GM06990 (cell line): ENCODE measurements around the gene TSKS.

Source experiments
- DNase-seq: peaks from one replicate; pipeline ENCODE4 v3.0.0-alpha.2; 2011; ENCODE audit not compliant: insufficient read length; ENCODE audit errors: extremely low read depth
- H3K27me3 ChIP-seq: replicated peaks from 2 replicates; pipeline ENCODE4 v1.6.0; 2011; ENCODE audit warnings: low read length; ENCODE audit not compliant: control insufficient read depth, insufficient read depth
- H3K36me3 ChIP-seq: 2 replicates; pipeline ENCODE4 v1.5.1; 2011; ENCODE audit warnings: low read length; ENCODE audit not compliant: control insufficient read depth, insufficient read depth
- H3K4me3 ChIP-seq: replicated peaks from 2 replicates; pipeline ENCODE4 v1.5.1; 2011; ENCODE audit warnings: low read depth, mild to moderate bottlenecking, control low read depth, low read length
- TF ChIP-seq, protein P1 (sequence below): IDR thresholded peaks from 2 replicates; pipeline ENCODE4 v1.5.1; 2011; ENCODE audit warnings: low read length, control low read depth, mild to moderate bottlenecking, inconsistent platforms; ENCODE audit not compliant: insufficient read depth, poor library complexity, severe bottlenecking

Gene TSKS

DNA sequence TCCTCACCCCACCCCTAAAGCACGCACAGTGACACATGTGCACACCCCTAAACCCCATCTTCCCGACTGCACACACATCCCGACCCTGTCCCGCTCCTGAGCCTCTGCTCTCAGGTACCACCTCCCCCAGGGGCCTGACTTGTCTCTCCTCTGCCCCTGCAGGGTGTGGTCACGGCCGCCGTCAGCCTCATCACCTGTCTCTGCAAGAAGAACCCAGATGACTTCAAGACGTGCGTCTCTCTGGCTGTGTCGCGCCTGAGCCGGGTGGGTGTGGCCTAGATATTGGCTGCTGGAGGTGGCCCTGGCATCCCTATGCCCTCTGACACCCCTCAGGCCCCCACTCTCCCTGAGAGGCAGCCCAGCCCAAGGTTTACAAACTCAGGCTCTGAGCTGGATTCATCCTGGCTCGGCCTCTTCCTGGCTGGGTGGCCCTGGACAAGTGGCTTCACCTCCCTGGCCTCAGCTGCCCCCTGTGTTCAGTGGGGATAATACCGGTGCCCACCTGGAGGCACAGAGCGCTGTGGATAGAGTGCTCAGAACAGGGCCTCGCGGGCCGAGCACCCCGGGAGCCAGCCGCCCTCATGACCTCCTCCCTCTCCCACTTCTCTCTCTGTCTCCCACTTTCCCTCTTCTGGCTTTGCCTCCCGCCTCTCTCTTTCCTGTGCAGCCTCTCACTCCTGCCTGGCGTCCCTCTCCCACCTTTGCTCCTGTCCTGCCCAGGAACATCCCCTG is 29.9 kb upstream of the TSKS start:
- H3K27me3 ChIP-seq = no peaks in the 10 kb centered on the region
- DNase-seq = no peak
- TF ChIP-seq, protein P1, sequence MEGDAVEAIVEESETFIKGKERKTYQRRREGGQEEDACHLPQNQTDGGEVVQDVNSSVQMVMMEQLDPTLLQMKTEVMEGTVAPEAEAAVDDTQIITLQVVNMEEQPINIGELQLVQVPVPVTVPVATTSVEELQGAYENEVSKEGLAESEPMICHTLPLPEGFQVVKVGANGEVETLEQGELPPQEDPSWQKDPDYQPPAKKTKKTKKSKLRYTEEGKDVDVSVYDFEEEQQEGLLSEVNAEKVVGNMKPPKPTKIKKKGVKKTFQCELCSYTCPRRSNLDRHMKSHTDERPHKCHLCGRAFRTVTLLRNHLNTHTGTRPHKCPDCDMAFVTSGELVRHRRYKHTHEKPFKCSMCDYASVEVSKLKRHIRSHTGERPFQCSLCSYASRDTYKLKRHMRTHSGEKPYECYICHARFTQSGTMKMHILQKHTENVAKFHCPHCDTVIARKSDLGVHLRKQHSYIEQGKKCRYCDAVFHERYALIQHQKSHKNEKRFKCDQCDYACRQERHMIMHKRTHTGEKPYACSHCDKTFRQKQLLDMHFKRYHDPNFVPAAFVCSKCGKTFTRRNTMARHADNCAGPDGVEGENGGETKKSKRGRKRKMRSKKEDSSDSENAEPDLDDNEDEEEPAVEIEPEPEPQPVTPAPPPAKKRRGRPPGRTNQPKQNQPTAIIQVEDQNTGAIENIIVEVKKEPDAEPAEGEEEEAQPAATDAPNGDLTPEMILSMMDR = no peak
- H3K4me3 ChIP-seq = no peak overlapping the region
- peaks cover 36% of the 10 kb centered on the region for H3K36me3 ChIP-seq

DNA sequence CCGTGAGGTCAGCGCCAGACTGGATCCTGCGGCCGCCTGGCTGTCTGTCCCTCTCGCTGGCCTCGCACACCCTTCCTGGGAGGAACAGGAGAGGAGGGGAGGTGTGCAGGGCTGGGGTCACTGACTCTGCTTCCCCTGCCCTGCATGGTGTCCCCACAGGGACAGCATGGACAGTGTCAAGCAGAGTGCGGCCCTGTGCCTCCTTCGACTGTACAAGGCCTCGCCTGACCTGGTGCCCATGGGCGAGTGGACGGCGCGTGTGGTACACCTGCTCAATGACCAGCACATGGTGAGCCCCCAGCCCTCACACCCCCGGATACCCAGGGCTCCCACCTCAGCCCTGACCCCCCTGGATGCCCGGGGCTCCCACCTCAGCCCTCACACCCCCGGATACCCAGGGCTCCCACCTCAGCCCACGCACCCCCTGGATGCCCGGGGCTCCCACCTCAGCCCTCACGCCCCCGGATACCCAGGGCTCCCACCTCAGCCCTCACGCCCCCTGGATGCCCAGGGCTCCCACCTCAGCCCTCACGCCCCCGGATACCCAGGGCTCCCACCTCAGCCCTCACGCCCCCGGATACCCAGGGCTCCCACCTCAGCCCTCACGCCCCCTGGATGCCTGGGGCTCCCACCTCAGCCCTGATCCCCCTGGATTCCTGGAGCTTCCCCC is 28.8 kb upstream of the TSKS start:
- H3K36me3 ChIP-seq = peaks cover 36% of the 10 kb centered on the region
- TF ChIP-seq, protein P1 = no peak

DNA sequence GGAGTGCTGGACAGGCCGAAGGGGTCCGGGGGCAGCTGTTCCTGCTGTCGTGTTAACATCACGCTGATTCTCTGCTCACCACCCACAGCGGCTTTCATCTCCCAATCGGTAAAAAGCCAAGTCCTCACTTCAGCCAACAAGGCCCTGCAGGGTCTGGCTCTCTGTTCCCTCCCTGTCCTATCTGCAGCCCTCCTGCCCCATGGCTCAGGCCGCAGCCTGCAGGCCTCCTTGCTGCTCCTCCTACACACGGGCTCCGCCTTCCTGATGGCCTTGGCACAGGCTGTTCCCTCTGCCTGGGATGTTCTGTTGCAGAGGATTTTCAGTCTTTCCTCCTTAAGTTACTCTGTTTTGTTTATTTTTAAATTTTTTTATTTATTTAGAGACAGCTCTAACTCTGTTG is 27.8 kb upstream of the TSKS start:
- no peaks in the 10 kb centered on the region for H3K27me3 ChIP-seq
- TF ChIP-seq, protein P1 = no peak
- DNase-seq = no peak
- H3K36me3 ChIP-seq = peaks cover 28% of the 10 kb centered on the region
- H3K4me3 ChIP-seq = no peak overlapping the region

More for the DNA sequence above, 28.8 kb upstream of the TSKS start:
- DNase-seq = no peak
- H3K4me3 ChIP-seq = no peak overlapping the region
- H3K27me3 ChIP-seq = no peaks in the 10 kb centered on the region

DNA sequence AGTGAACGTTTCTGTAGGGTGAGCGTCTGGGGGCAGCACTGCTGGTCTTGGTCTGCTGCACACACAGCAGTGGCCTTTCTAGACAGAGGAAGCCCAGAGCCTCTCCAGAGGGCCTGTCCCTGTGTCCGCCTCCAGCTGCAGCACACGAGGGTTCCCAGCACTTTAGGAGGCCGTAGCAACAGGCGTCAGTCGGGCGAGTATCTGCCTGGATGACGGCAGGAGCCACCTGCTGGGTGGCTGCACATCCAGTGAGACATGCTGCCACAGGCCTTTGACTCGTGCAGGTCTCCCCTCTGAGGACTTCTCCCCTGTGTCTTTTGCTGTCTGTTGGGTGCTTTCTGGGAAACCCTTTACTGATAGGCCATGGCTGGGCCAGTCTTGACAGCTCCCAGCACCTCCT is 25.8 kb upstream of the TSKS start:
- DNase-seq = no peak
- peaks cover 24% of the 10 kb centered on the region for H3K36me3 ChIP-seq
- TF ChIP-seq, protein P1 = no peak

DNA sequence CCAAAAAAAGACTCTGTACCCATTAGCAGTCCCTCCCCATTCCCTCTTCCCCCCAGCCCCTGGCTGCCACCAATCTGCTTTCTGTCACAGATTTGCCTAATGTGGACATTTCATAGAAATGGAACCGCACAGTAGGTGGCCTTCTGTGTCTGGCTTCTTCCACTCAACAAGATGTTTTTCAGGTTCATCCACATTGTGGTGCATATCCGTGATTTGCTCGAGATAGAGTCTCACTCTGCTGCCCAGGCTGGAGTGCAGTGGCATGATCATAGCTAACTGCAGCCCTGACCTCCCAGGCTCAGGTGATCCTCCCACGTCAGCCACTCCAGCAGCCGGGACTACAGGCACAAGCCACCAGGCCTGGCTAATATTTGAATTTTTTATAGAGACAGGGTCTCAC is 24.6 kb upstream of the TSKS start:
- TF ChIP-seq, protein P1 = no peak
- no peaks in the 10 kb centered on the region for H3K27me3 ChIP-seq
- H3K4me3 ChIP-seq = no peak overlapping the region
- H3K36me3 ChIP-seq = peaks cover 20% of the 10 kb centered on the region
- no peak for DNase-seq

More for the DNA sequence above, 25.8 kb upstream of the TSKS start:
- H3K27me3 ChIP-seq = no peaks in the 10 kb centered on the region
- no peak overlapping the region for H3K4me3 ChIP-seq

DNA sequence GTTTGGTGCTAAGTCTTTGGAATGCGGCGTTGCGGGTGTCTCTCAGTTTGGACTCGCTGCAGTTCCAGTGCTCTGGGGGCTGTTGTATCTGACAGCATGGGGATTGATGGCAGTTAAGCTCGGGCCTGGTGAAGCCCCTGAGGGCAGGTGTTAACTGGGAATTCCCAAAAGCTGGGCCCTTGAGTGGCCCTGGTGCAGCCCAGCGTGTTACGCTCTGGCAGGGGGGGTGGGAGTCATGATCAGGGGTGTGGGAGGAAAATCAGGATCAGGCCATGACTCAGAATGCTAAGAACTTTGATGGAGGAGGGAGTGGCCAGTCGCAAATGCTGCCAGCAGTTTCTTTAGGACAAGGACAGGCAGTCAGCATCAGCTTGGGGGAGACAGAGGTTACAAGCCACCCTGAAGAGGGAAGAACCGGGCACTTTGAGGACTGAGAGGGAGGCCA is 23.3 kb upstream of the TSKS start:
- Histone ChIP-seq H3K4me3 (no peak overlapping the region), H3K27me3 (no peaks in the 10 kb centered on the region), H3K36me3 (peaks cover 21% of the 10 kb centered on the region)
- TF ChIP-seq, protein P1 = no peak
- DNase-seq = no peak
